Kidney (tissue), 14 donors: ENCODE results near the gene COX7A1. TPM values are rescaled to one million over a fixed set of nuclear protein-coding genes. Genes with fewer than 3 reads are reported as not detected.

Experiments
- DNase-seq, 5 donors: peaks; one replicate each; pipeline ENCODE4 v3.0.0-alpha.2; 2013 to 2020
- FAIRE-seq: peaks from 2 replicates; lab custom pipeline; 2012; peaks lifted over from hg19 to GRCh38; lab: Jason Lieb, UNC
- H3K27ac ChIP-seq, 2 donors: one replicate each; pipeline ENCODE4 v1.7.0; 2013; ENCODE audit warnings: low read depth in 2 of 2, low read length in 2 of 2, inconsistent platforms in 1 of 2
- H3K27me3 ChIP-seq: one replicate; pipeline ENCODE4 v1.7.1; 2013; ENCODE audit warnings: low read length, inconsistent platforms; ENCODE audit not compliant: control insufficient read depth, insufficient read depth
- H3K36me3 ChIP-seq, 3 donors: one replicate each; pipeline versions ENCODE4 v1.7.0 to v1.7.1; 2013; ENCODE audit warnings: low read length in 3 of 3, control low read depth in 1 of 3, inconsistent platforms in 1 of 3; ENCODE audit not compliant: insufficient read depth in 3 of 3, control insufficient read depth in 2 of 3
- H3K4me1 ChIP-seq, 3 donors: one replicate each; pipeline versions ENCODE4 v1.7.0 to v1.7.1; 2013; ENCODE audit warnings: low read length in 3 of 3, inconsistent platforms in 1 of 3, low read depth in 1 of 3; ENCODE audit not compliant: control insufficient read depth in 2 of 3, insufficient read depth in 2 of 3
- H3K4me3 ChIP-seq, 3 donors: one replicate each; pipeline versions ENCODE4 v1.7.0 to v1.8.1; 2013; ENCODE audit warnings: low read length in 3 of 3, control low read depth in 1 of 3, inconsistent platforms in 1 of 3
- H3K9ac ChIP-seq, 3 donors: one replicate each; pipeline versions ENCODE4 v1.7.0 to v1.7.1; 2013; ENCODE audit warnings: low read length in 3 of 3, control low read depth in 1 of 3, inconsistent platforms in 1 of 3
- H3K9me3 ChIP-seq, 3 donors: one replicate each; pipeline versions ENCODE4 v1.7.0 to v1.7.1; 2013; ENCODE audit warnings: low read length in 3 of 3, control low read depth in 1 of 3, inconsistent platforms in 1 of 3; ENCODE audit not compliant: control insufficient read depth in 2 of 3, insufficient read depth in 1 of 3
- intact Hi-C: fragments of 100-400 bp; cut with DNase I; formaldehyde crosslinking; loops from one replicate; pipeline ENCODE4 v1.11.1; 2022
- polyA plus RNA-seq: library from polyadenylated mRNA; stranded (reverse); fragments of 350-450 nt; fragmentation: Illumina TruSeq; extraction: RNeasy Lipid Tissue Mini Kit (QIAGEN cat#74804); gene quantifications from one replicate; pipeline ENCODE4 v1.2.3, GENCODE V29; 2014; ENCODE audit warnings: low read depth, low replicate concordance; ENCODE audit not compliant: insufficient read depth
- total RNA-seq: library from RNA; stranded (reverse); fragmentation: NEBNext Ultra II Directional; extraction: Animal tissue kit (Norgen Biotek cat#: 25700); gene quantifications from one replicate; pipeline ENCODE4 v1.2.1, GENCODE V29; 2021
- TF ChIP-seq, protein P1 (sequence below): IDR thresholded peaks from 3 replicates; pipeline ENCODE4 v1.5.1; 2012; ENCODE audit warnings: mild to moderate bottlenecking, moderate library complexity, borderline replicate concordance; ENCODE audit not compliant: insufficient read depth; ENCODE audit errors: extremely low read depth
- donor health status: control.
- donor health status: control.
- donor health status: control.
- donor health status: control.
- donor health status: control.
- donor health status: DM: yes; HTN: yes; CAD: no.
- donor health status: Normal renal cell carcinoma (clear cell type).

The COX7A1 gene
- total and polyA plus RNA-seq, 2 donors from 2014 or later = 56.2 to 199 TPM

DNA sequence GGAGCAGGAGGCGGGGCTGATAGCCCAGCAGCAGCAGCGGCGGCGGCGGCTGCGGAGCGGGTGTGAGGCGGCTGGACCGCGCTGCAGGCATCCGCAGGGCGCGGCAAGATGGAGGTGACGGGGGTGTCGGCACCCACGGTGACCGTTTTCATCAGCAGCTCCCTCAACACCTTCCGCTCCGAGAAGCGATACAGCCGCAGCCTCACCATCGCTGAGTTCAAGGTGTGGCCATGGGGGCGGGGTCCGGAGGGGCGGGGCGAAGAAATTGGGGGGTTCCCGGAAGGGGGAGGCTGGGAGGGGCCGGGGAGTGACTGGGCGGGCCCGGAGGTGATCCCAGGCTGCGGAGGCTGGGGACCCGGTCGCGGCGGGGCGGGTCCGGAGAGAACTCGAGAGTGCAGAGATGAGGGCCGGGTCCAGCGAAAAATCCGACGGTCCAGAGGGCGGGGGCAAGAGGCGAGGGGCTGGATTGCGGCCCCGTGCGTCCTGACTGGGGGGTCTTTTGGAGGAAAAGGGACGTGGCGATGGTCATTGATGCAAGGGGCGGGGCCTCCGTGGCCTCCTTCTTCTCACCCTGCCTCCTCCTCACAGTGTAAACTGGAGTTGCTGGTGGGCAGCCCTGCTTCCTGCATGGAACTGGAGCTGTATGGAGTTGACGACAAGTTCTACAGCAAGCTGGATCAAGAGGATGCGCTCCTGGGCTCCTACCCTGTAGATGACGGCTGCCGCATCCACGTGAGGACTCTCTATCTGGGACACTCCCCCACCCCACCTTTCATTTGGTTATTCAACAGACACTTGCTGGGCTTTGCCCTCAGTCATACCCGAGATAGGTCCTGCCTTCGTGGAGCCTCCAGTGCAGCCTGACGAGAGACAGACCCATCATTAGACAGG lies 36.5 kb downstream of the COX7A1 start, which contains the start of gene TBCB:
TSS of gene TBCB (plus strand) at position 16 of the 891 bp plus-strand sequence. CDS start at position 109, 93 bp downstream.
- peak within 1 kb of the TSS; percentile 84 to 98 (median 84) for H3K9ac ChIP-seq
- H3K4me3 ChIP-seq = peak within 1 kb of the TSS; percentile 89 to 98 (median 97)
- H3K27me3 ChIP-seq = no peaks in the 10 kb centered on the region
- peak within 1 kb of the TSS; percentile 84 to 93 for H3K27ac ChIP-seq
- peaks cover 0 to 18% (median 4%) of the 10 kb centered on the region in 3 donors for H3K4me1 ChIP-seq
- no peaks in the 10 kb centered on the region for H3K9me3 ChIP-seq
- DNase-seq (peak in 1 of 5 donors; percentile 95), FAIRE-seq (no peak)
- H3K36me3 ChIP-seq = peaks cover 3 to 24% (median 5%) of the 10 kb centered on the region in 3 donors
- TF ChIP-seq, protein P1, sequence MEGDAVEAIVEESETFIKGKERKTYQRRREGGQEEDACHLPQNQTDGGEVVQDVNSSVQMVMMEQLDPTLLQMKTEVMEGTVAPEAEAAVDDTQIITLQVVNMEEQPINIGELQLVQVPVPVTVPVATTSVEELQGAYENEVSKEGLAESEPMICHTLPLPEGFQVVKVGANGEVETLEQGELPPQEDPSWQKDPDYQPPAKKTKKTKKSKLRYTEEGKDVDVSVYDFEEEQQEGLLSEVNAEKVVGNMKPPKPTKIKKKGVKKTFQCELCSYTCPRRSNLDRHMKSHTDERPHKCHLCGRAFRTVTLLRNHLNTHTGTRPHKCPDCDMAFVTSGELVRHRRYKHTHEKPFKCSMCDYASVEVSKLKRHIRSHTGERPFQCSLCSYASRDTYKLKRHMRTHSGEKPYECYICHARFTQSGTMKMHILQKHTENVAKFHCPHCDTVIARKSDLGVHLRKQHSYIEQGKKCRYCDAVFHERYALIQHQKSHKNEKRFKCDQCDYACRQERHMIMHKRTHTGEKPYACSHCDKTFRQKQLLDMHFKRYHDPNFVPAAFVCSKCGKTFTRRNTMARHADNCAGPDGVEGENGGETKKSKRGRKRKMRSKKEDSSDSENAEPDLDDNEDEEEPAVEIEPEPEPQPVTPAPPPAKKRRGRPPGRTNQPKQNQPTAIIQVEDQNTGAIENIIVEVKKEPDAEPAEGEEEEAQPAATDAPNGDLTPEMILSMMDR = no peak
- intact Hi-C loops = no loop called here

- Histone ChIP-seq H3K4me3 (peak within 1 kb of the TSS; percentile 89 to 98 (median 97)), H3K36me3 (peaks cover 2 to 20% (median 3%) of the 10 kb centered on the region in 3 donors), H3K27ac (peak within 1 kb of the TSS; percentile 84 to 93), H3K9me3 (no peaks in the 10 kb centered on the region), H3K9ac (peak within 1 kb of the TSS; percentile 84 to 98 (median 84)), H3K27me3 (no peaks in the 10 kb centered on the region), H3K4me1 (peaks cover 0 to 18% (median 4%) of the 10 kb centered on the region in 3 donors)
- intact Hi-C loops = no loop called here
- TF ChIP-seq, protein P1 = peak; percentile 2
- FAIRE-seq = peak; percentile 96
- DNase-seq = peak; percentile 100
Measured at GRCh38 chr19:36114721-36115452, 37.4 kb downstream of the COX7A1 start, which contains the start of gene POLR2I. Gene POLR2I (minus strand): TSS chr19:36114875. CDS start chr19:36114856, 19 bp downstream.

- FAIRE-seq (no peak), DNase-seq (peak in 4 of 5 donors; percentile 23 to 70 (median 43))
- peaks cover 2 to 20% (median 3%) of the 10 kb centered on the region in 3 donors for H3K36me3 ChIP-seq
- H3K9ac ChIP-seq = peak overlapping the region; percentile 84 to 98 (median 84)
- intact Hi-C loops = no loop called here
- H3K9me3 ChIP-seq = no peaks in the 10 kb centered on the region
- peak overlapping the region; percentile 89 to 98 (median 97) for H3K4me3 ChIP-seq
- H3K4me1 ChIP-seq = peaks cover 0 to 18% (median 4%) of the 10 kb centered on the region in 3 donors
- peak overlapping the region; percentile 84 to 93 for H3K27ac ChIP-seq
- H3K27me3 ChIP-seq = no peaks in the 10 kb centered on the region
- TF ChIP-seq, protein P1 = no peak
Measured at GRCh38 chr19:36113894-36114720, 38.1 kb downstream of the COX7A1 start.
